Stimulated activated CD4-positive, alpha-beta T cell treated with anti-CD3 and anti-CD28 coated beads, Interleukin-1b, Interleukin-23, amount 100 ng/mL, for 24 hours (primary cell): Measurements from ENCODE around the gene SFTPA2.
"Not testable (repeated sequence)": the region's sequence is repeated elsewhere in the genome, so short reads cannot be mapped to it uniquely, and the experiment has no call there.

Experiments used
- DNase-seq, 4 experiments: peaks; one replicate each; pipeline ENCODE4 v3.0.0-alpha.2; 2020; ENCODE audit warnings: low read depth in 4 of 4, low spot score in 1 of 4

SFTPA2 gene

GRCh38 chr10:79516532-79517205 lies 43.5 kb downstream of the SFTPA2 start:
- not testable (repeated sequence) for DNase-seq

DNA sequence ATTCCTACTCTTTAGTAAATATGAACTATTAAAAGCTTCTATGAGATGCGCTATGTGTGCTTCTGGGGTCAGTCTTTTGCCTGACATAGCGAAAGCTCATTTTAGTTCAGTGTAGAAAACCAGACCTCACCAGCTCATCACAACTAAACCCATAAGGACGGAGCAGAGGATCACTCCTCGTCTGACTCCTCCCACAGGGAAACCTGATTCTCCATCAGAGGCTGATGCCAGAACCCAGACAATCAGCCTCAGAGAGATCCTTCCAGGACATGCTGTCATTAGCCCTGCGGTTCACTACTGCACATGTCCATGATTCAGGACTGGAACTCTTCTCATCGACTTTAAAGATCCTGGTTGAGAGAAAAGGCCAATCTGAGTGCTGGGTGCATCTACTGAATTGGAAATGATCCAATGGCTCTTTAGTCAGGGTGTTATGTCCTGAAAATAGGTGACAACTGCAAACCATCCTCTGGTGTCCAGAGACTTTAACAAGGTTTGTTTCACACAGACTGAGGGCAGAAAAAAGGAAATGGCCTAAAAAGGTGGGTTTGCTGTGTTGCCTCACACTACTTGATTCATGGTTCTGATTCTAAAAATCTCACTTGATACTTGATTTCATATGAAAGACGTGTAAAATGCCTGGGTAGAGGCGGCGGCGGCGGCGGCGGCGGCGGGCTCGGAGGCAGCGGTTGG lies 48.2 kb downstream of the SFTPA2 start, which contains the start of gene EIF5AL1:
EIF5AL1 (plus strand) TSS at position 643 of the 693 bp plus-strand sequence. CDS start 117 bp downstream, outside the sequence.
- not testable (repeated sequence) for DNase-seq

DNA sequence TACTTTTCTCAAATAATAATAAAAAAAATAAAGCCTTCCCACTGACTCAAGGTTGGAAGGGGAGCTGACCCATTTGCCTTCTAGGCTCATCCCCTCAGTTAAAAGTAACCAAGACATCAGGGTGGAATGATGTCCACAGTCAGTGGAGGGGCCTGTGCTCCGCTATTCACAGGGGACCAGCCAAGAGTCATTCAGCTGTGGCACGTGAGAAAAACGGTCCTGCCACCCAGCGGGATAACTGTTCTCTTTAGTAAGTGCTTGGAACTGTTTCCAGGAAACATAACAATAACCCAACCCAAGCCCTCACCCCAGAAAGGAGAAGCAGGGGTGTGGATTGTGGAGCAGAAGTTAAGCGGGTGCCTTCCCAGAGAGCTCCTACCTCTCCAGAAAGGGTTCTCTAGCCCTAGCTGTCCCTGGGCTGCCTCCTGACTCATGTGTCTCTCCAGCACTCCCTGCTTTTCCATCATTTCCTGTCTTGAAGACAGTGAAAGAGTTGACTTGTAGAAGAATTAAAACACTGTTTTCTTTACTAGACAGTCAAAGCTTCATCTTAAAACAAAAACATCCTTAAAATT lies 50.2 kb downstream of the SFTPA2 start:
- DNase-seq = not testable (repeated sequence)

DNA sequence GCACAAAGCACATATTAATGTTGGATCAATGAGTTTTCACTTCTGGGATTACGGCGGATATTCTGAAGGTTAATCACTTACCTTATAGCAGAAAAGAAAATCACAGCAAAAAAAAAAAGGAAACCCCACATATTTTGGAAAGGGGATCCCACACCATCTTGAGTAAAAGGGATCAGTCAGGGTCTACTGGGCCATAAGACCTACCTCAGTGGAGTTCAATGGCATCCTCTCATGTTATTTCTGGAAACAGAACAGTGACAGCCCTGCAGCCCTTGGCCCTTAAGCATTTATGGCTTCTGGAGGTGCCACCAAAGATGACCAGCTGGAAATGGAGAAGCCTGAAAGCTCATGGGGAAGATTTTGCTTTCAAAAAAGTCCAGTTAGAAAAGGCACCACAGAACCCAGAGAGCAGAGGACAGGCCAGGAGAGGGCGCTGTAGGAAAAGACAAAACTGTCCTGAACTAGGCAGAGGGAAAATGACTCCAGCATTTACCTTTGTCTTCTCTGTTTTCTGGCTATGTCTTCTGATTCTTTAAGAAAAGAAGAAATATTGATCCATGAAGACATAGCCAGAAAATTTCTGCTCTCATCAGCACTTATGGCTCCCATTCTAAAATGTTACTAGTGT lies 50.8 kb downstream of the SFTPA2 start:
- DNase-seq = not testable (repeated sequence)

DNA sequence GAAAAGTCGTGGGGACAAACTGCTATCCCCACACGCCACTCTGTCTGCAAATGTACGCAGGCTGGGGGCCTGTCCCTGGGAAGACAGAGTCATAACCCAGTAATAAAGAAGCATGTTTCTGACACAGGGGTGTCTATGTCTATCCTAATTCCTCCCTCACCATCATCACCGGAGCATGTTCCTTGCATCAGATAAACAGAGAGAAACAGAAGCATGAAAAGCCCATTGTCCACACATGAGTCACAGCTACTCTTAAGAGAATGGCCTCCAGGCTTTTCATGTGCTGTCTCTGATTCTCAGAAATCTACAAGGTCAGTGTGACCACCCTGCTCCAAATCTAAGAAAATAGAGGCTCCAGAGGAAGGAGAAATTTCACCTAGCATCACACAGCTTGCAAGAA lies 52.0 kb downstream of the SFTPA2 start:
- DNase-seq = not testable (repeated sequence)

DNA sequence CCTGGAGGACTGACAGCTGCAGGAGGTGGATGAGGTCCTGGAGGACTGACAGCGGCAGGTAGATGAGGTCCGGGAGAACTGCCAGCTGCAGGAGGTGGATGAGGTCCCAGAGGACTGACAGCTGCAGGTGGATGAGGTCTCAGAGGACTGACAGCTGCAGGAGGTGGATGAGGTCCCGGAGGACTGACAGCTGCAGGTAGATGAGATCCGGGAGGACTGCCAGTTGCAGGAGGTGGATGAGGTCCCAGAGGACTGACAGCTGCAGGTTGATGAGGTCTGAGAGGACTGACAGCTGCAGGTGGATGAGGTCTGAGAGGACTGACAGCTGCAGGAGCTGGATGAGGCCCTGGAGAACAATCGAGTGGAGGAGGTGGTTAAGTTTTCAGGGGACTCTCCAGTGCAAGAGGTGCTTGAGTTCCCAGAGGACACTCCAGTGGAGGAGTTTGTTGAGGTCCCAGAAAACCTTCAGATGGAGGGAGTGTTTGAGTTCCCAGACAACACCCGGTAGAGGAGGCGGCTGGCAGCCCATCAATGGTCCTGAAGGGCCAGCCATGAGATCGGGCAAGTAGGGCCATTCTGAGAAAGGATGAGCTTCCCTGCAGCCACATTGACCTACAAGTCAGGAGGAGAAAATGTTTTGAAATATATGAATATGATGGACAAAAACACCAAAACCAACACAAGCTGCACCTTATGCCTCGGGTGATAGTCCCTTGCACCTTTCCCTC lies 52.6 kb downstream of the SFTPA2 start:
- no peak for DNase-seq
